Esophagus muscularis mucosa (tissue), 4 donors: ENCODE data around the gene IVL. TPM values are rescaled to one million over a fixed set of nuclear protein-coding genes. Genes with fewer than 3 reads are reported as not detected.
A peak's percentile ranks its signal among the peaks of the same experiment; 100 is the strongest.

Source experiments
- DNase-seq: peaks from one replicate; pipeline ENCODE4 v3.0.0-alpha.2; 2017; ENCODE audit errors: extremely low spot score
- H3K27ac ChIP-seq, 4 donors: fragments of 200-600 bp; sonication (generic); replicated peaks in 1 of 4; 1 replicate in 3 of 4; 2 replicates in 1 of 4; pipeline ENCODE4 v1.5.1; 2016 to 2019; ENCODE audit warnings: mild to moderate bottlenecking in 1 of 4
- H3K27me3 ChIP-seq, 4 donors: fragments of 200-600 bp; sonication (generic); one replicate each; pipeline versions ENCODE4 v1.5.1 to v1.6.0; 2016 to 2019
- H3K36me3 ChIP-seq, 4 donors: fragments of 200-600 bp; sonication (generic); one replicate each; pipeline ENCODE4 v1.5.1; 2016 to 2019
- H3K4me1 ChIP-seq, 4 donors: fragments of 200-600 bp; sonication (generic); one replicate each; pipeline ENCODE4 v1.5.1; 2016 to 2019
- H3K4me3 ChIP-seq, 4 donors: fragments of 200-600 bp; sonication (generic); 1 replicate in 2 of 4; 2 replicates in 2 of 4; pipeline ENCODE4 v1.5.1; 2016 to 2019; ENCODE audit warnings: mild to moderate bottlenecking in 4 of 4, moderate library complexity in 1 of 4
- H3K9me3 ChIP-seq, 4 donors: fragments of 200-600 bp; sonication (generic); 1 replicate in 3 of 4; 2 replicates in 1 of 4; pipeline ENCODE4 v1.5.1; 2016 to 2019
- CTCF ChIP-seq, 3 experiments: fragments of 200-600 bp in 2 of 3; fragments of 450-650 bp in 1 of 3; sonication (generic) in 2 of 3; IDR thresholded peaks; one replicate each; pipeline ENCODE4 v1.5.1; 2017 to 2019; ENCODE audit warnings: antibody characterized with exemption in 3 of 3, mild to moderate bottlenecking in 2 of 3, moderate library complexity in 1 of 3
- EP300 ChIP-seq: sonication (generic); formaldehyde crosslinking; IDR thresholded peaks from one replicate; pipeline ENCODE4 v1.6.1; 2017; ENCODE audit warnings: antibody characterized with exemption
- POLR2A ChIP-seq: fragments of 450-650 bp; IDR thresholded peaks from one replicate; pipeline ENCODE4 v1.6.1; 2017; ENCODE audit warnings: antibody characterized with exemption, moderate library complexity, mild to moderate bottlenecking, low read depth
- POLR2AphosphoS5 ChIP-seq, 2 donors: sonication (generic); formaldehyde crosslinking; IDR thresholded peaks; one replicate each; pipeline ENCODE4 v1.6.1; 2017; ENCODE audit warnings: antibody characterized with exemption in 2 of 2
- WGBS: methylation state at CpG from one replicate; pipeline ENCODE4 v1.1.5; 2018; 5-methylcytosine and 5-hydroxymethylcytosine counted together
- intact Hi-C: fragments of 100-400 bp; cut with DNase I; formaldehyde crosslinking; loops from one replicate; pipeline ENCODE4 v1.15.1; 2023
- total RNA-seq, 4 donors: library from RNA; depleted of rRNA; stranded (reverse); fragments of >200 nt; gene quantifications; one replicate each; pipeline versions ENCODE4 v1.1.0 to v1.2.1, GENCODE V29; 2016

IVL gene
- total RNA-seq, 4 donors from 2014 or later: not detected

GRCh38 chr1:152941037-152941711 is 32.8 kb downstream of the IVL start:
- WGBS: 70% methylated on average over 7 of the region's 8 CpGs
- no peak overlapping the region for H3K27ac ChIP-seq
- no peak overlapping the region for H3K4me3 ChIP-seq
- H3K27me3 ChIP-seq: no peaks in the 10 kb centered on the region
- intact Hi-C loops: no loop called here
- no peaks in the 10 kb centered on the region for H3K4me1 ChIP-seq
- no peak for TF ChIP-seq POLR2AphosphoS5 (IDR thresholded peaks at IDR 0.05)
- TF ChIP-seq POLR2A: no peak
- no peak for TF ChIP-seq CTCF (IDR thresholded peaks at IDR 0.05)
- TF ChIP-seq EP300: no peak
- no peaks in the 10 kb centered on the region for H3K36me3 ChIP-seq
- peak; percentile 77 for DNase-seq
- no peaks in the 10 kb centered on the region for H3K9me3 ChIP-seq

- no peak for TF ChIP-seq POLR2A
- TF ChIP-seq POLR2AphosphoS5 (IDR thresholded peaks at IDR 0.05): no peak
- no peak for TF ChIP-seq CTCF (IDR thresholded peaks at IDR 0.05)
- no peak for TF ChIP-seq EP300
- intact Hi-C loops: no loop called here
- Histone ChIP-seq H3K4me3 (no peak overlapping the region), H3K4me1 (no peaks in the 10 kb centered on the region), H3K27ac (no peak overlapping the region), H3K9me3 (no peaks in the 10 kb centered on the region), H3K27me3 (no peaks in the 10 kb centered on the region), H3K36me3 (no peaks in the 10 kb centered on the region)
- DNase-seq: peak; percentile 50
- 89% methylated on average over 2 of the region's 2 CpGs for WGBS
Observed at GRCh38 chr1:152942161-152942560, 33.8 kb downstream of the IVL start.

GRCh38 chr1:152946248-152946647 is 37.9 kb downstream of the IVL start:
- DNase-seq: no peak
- Histone ChIP-seq H3K27me3 (no peaks in the 10 kb centered on the region), H3K4me1 (no peaks in the 10 kb centered on the region), H3K9me3 (no peaks in the 10 kb centered on the region), H3K36me3 (no peaks in the 10 kb centered on the region), H3K27ac (no peak overlapping the region), H3K4me3 (no peak overlapping the region)
- 78% methylated on average over 3 of the region's 3 CpGs for WGBS
- TF ChIP-seq EP300 (no peak), POLR2AphosphoS5 (IDR thresholded peaks at IDR 0.05) (no peak), POLR2A (no peak), CTCF (IDR thresholded peaks at IDR 0.05) (no peak)
- intact Hi-C loops: no loop called here

GRCh38 chr1:152946651-152947256 is 38.4 kb downstream of the IVL start, which contains the start of gene SPRR5:
Gene SPRR5 (plus strand): TSS chr1:152947206. CDS start chr1:152948555, 1,349 bp downstream.
- Histone ChIP-seq H3K4me1 (no peaks in the 10 kb centered on the region), H3K27me3 (no peaks in the 10 kb centered on the region), H3K9me3 (no peaks in the 10 kb centered on the region), H3K27ac (no peak within 1 kb of the TSS), H3K36me3 (no peaks in the 10 kb centered on the region), H3K4me3 (no peak within 1 kb of the TSS)
- TF ChIP-seq CTCF (IDR thresholded peaks at IDR 0.05) (no peak), EP300 (no peak), POLR2A (no peak), POLR2AphosphoS5 (IDR thresholded peaks at IDR 0.05) (no peak)
- 79% methylated on average over 4 of the region's 4 CpGs for WGBS
- intact Hi-C loops: no loop called here
- DNase-seq: no peak
